HEK293T (cell line): ENCODE results near the gene ACSF3.

ENCODE experiments used
- CTCF ChIA-PET: fragments of 350-600 bp; formaldehyde crosslinking; extraction: SDS; loops from one replicate; lab custom pipeline; 2021; ENCODE audit warnings: antibody characterized with exemption, inconsistent platforms; lab: Yijun Ruan, JAX
- POLR2A ChIA-PET: fragments of 350-600 bp; formaldehyde crosslinking; extraction: SDS; loops from one replicate; lab custom pipeline; 2020; ENCODE audit warnings: antibody characterized with exemption, inconsistent platforms; lab: Yijun Ruan, JAX
- DNase-seq: peaks from one replicate; pipeline ENCODE4 v3.0.0; 2012; ENCODE audit warnings: mixed read lengths; ENCODE audit errors: extremely low spot score
- ARNT ChIP-seq: fragments of 450-650 bp; IDR thresholded peaks from 2 replicates; pipeline ENCODE4 v1.6.1; 2017; ENCODE audit warnings: mild to moderate bottlenecking
- BHLHE40 ChIP-seq: fragments of 450-650 bp; IDR thresholded peaks from 2 replicates; pipeline ENCODE4 v1.6.1; 2016; ENCODE audit warnings: mild to moderate bottlenecking, moderate library complexity, borderline replicate concordance
- CTBP1 ChIP-seq: fragments of 450-650 bp; IDR thresholded peaks from 2 replicates; pipeline ENCODE4 v1.6.1; 2016; ENCODE audit warnings: borderline replicate concordance
- ELF4 ChIP-seq: fragments of 450-650 bp; IDR thresholded peaks from 2 replicates; pipeline ENCODE4 v1.6.1; 2017; ENCODE audit warnings: antibody characterized with exemption
- FOXA1 ChIP-seq: fragments of 450-650 bp; IDR thresholded peaks from 2 replicates; pipeline ENCODE4 v1.6.1; 2016; ENCODE audit warnings: mild to moderate bottlenecking
- FOXK2 ChIP-seq: fragments of 450-650 bp; IDR thresholded peaks from 2 replicates; pipeline ENCODE4 v1.6.1; 2016; ENCODE audit warnings: mild to moderate bottlenecking
- FOXM1 ChIP-seq: fragments of 450-650 bp; IDR thresholded peaks from 2 replicates; pipeline ENCODE4 v1.6.1; 2017; ENCODE audit warnings: mild to moderate bottlenecking, borderline replicate concordance
- HDGF ChIP-seq: fragments of 450-650 bp; IDR thresholded peaks from 2 replicates; pipeline ENCODE4 v1.6.1; 2017; ENCODE audit warnings: antibody characterized with exemption, borderline replicate concordance
- L3MBTL2 ChIP-seq: fragments of 450-650 bp; conservative IDR thresholded peaks from 2 replicates; pipeline ENCODE4 v1.6.1; 2016; ENCODE audit warnings: mild to moderate bottlenecking
- LEF1 ChIP-seq: fragments of 450-650 bp; IDR thresholded peaks from 2 replicates; pipeline ENCODE4 v1.6.1; 2017; ENCODE audit warnings: mild to moderate bottlenecking, borderline replicate concordance
- NFRKB ChIP-seq: fragments of 450-650 bp; IDR thresholded peaks from 2 replicates; pipeline ENCODE4 v1.6.1; 2016; ENCODE audit warnings: mild to moderate bottlenecking, moderate library complexity
- PKNOX1 ChIP-seq: fragments of 450-650 bp; IDR thresholded peaks from 2 replicates; pipeline ENCODE4 v1.6.1; 2016
- SP1 ChIP-seq: fragments of 450-650 bp; IDR thresholded peaks from 2 replicates; pipeline ENCODE4 v1.6.1; 2017
- SUZ12 ChIP-seq: fragments of 450-650 bp; IDR thresholded peaks from 2 replicates; pipeline ENCODE4 v1.6.1; 2016; ENCODE audit warnings: mild to moderate bottlenecking
- TARDBP ChIP-seq: fragments of 450-650 bp; IDR thresholded peaks from 2 replicates; pipeline ENCODE4 v1.6.1; 2016
- ZNF384 ChIP-seq: fragments of 450-650 bp; IDR thresholded peaks from 2 replicates; pipeline ENCODE4 v1.6.1; 2016

ACSF3 gene

GRCh38 chr16:89137666-89138512 lies 44.2 kb downstream of the ACSF3 start:
- TF ChIP-seq CTBP1 (no peak), ELF4 (no peak), FOXM1 (no peak)
- ChIA-PET CTCF (interaction anchor here (0.7 kb wide), 1 partner anchor 29 kb away, joined by 3 read pairs; no protein-coding TSS in a partner anchor), POLR2A (no interaction called here)
- no peak for DNase-seq

GRCh38 chr16:89138513-89138795 lies 44.8 kb downstream of the ACSF3 start:
- CTCF ChIA-PET, result no interaction called here
- POLR2A ChIA-PET, result no interaction called here
- no peak for DNase-seq
- no peak for TF ChIP-seq TARDBP
- TF ChIP-seq ZNF384, result no peak
- TF ChIP-seq L3MBTL2, result no peak
- no peak for TF ChIP-seq FOXK2
- no peak for TF ChIP-seq LEF1
- no peak for TF ChIP-seq ARNT

- TF ChIP-seq FOXM1 (no peak), TARDBP (no peak)
- DNase-seq, result no peak
- CTCF ChIA-PET, result no interaction called here
- POLR2A ChIA-PET, result no interaction called here
Measured at GRCh38 chr16:89138843-89139520, 45.3 kb downstream of the ACSF3 start.

- no peak for TF ChIP-seq ELF4
- no peak for TF ChIP-seq FOXA1
- TF ChIP-seq FOXK2, result no peak
- no peak for TF ChIP-seq FOXM1
- TF ChIP-seq ZNF384, result no peak
- TF ChIP-seq SP1, result no peak
- no peak for TF ChIP-seq SUZ12
- TF ChIP-seq HDGF, result no peak
- TF ChIP-seq CTBP1, result no peak
- no peak for TF ChIP-seq L3MBTL2
- no peak for TF ChIP-seq PKNOX1
- no peak for TF ChIP-seq BHLHE40
- no peak for TF ChIP-seq ARNT
- no peak for TF ChIP-seq LEF1
- TF ChIP-seq TARDBP, result no peak
- TF ChIP-seq NFRKB, result no peak
- CTCF ChIA-PET, result no interaction called here
- POLR2A ChIA-PET, result no interaction called here
- DNase-seq, result no peak
Measured at GRCh38 chr16:89139907-89140361, 46.3 kb downstream of the ACSF3 start.

GRCh38 chr16:89140401-89140800 lies 46.7 kb downstream of the ACSF3 start:
- TF ChIP-seq ELF4 (no peak), NFRKB (no peak), SP1 (no peak), TARDBP (no peak), FOXA1 (no peak), L3MBTL2 (no peak), CTBP1 (no peak), FOXK2 (no peak), ZNF384 (no peak), LEF1 (no peak)
- POLR2A ChIA-PET, result no interaction called here
- no peak for DNase-seq
- CTCF ChIA-PET, result no interaction called here

GRCh38 chr16:89140981-89141883 lies 47.6 kb downstream of the ACSF3 start:
- ChIA-PET POLR2A (no interaction called here), CTCF (no interaction called here)
- no peak for DNase-seq
- TF ChIP-seq NFRKB (no peak), LEF1 (no peak), ELF4 (no peak)

GRCh38 chr16:89141884-89142267 lies 48.2 kb downstream of the ACSF3 start:
- CTCF ChIA-PET, result no interaction called here
- TF ChIP-seq PKNOX1, result no peak
- TF ChIP-seq FOXK2, result no peak
- TF ChIP-seq FOXA1, result no peak
- TF ChIP-seq SP1, result no peak
- no peak for TF ChIP-seq SUZ12
- TF ChIP-seq CTBP1, result no peak
- no peak for TF ChIP-seq ELF4
- no peak for TF ChIP-seq HDGF
- no peak for TF ChIP-seq BHLHE40
- no peak for TF ChIP-seq ZNF384
- no peak for TF ChIP-seq FOXM1
- no peak for TF ChIP-seq ARNT
- TF ChIP-seq L3MBTL2, result no peak
- TF ChIP-seq NFRKB, result no peak
- no peak for TF ChIP-seq LEF1
- TF ChIP-seq TARDBP, result no peak
- DNase-seq, result no peak
- POLR2A ChIA-PET, result no interaction called here
